Hindlimb muscle (tissue), 1 donor: ENCODE measurements around the gene DEPDC7. TPM values are rescaled to one million over a fixed set of nuclear protein-coding genes. Genes with fewer than 3 reads are reported as not detected.
"Not testable (repeated sequence)": the region's sequence is repeated elsewhere in the genome, so short reads cannot be mapped to it uniquely, and the experiment has no call there.

Experiments used
- DNase-seq: peaks from one replicate; pipeline ENCODE4 v3.0.0-alpha.2; 2013
- polyA plus RNA-seq: library from polyadenylated mRNA; unstranded; fragments of 120-200 nt; gene quantifications from one replicate; pipeline ENCODE4 v1.2.1, GENCODE V29; 2013; ENCODE audit not compliant: insufficient read length

The DEPDC7 gene
- polyA plus RNA-seq, 1 donor = 17.2 TPM

DNA sequence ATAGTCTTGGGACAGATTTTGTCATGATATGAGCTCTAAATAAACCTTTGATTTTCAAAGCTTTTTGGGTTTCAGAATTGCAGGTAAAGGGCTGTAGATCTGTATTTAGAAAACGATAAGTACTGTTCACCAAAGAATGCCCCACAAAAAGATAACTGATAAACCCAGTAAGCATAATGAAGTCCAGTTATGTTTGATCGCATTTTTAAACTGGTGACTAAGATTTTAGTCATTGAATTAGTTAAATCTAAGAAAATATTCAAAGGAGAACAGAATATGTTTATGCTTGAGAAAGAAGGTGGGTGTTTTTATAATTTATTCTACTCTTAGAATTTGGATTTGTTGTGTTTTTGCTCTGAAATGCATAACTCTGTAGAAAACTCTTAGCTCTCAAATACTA lies 11.6 kb downstream of the DEPDC7 start:
- no peak for DNase-seq

DNA sequence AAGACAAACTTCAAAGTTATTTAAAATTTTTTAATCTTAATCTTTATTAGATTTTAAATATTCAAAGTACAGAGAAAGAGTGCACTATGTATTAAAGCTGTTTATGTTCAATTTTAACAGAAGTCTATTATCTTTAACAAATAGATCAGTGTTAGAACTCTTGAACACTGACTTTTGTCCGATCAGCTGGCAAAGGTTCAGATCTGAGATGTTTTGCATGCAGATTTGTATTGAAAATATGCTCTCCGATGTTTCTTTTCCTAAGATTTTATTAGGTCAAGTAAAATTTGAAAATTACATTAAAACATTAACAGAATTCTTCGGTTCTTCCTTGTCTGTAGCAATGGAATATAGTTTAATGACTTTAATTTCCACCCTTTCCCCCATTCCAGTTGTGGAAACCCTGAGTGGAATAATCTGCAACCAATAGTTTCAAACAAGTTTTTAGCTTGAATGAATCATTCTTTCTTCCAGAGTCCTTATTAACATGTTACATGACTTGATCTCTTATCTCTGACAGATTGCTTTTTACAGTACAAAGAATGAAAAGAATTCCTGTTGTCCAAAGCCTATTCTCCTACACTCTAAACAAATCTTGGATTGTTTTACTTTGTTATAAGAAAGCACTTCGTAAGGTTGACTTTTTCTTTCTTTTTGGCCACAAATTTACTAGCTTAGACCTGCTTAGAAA lies 12.3 kb downstream of the DEPDC7 start:
- DNase-seq = no peak

GRCh38 chr11:33028537-33028914 lies 12.8 kb downstream of the DEPDC7 start:
- no peak for DNase-seq

DNA sequence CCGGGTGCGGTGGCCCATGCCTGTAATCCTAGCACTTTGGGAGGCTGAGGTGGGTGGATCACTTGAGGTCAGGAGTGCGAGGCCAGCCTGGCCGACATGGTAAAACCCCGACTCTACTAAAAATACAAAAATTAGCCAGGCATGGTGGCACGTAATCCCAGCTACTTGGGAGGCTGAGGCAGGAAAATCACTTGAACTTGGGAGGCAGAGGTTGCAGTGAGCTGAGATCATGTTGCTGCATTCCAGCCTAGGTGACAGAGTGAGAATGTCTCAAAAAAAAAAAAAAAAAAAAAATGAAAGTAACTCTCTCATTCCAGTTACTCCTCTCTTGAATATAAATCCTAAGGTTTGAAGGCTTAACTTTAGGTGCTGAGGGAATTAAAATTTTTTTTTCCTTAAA lies 13.5 kb downstream of the DEPDC7 start:
- not testable (repeated sequence) for DNase-seq

GRCh38 chr11:33033493-33033892 lies 17.8 kb downstream of the DEPDC7 start:
- DNase-seq = no peak

- no peak for DNase-seq
Measured at GRCh38 chr11:33035011-33035410, 19.3 kb downstream of the DEPDC7 start.

DNA sequence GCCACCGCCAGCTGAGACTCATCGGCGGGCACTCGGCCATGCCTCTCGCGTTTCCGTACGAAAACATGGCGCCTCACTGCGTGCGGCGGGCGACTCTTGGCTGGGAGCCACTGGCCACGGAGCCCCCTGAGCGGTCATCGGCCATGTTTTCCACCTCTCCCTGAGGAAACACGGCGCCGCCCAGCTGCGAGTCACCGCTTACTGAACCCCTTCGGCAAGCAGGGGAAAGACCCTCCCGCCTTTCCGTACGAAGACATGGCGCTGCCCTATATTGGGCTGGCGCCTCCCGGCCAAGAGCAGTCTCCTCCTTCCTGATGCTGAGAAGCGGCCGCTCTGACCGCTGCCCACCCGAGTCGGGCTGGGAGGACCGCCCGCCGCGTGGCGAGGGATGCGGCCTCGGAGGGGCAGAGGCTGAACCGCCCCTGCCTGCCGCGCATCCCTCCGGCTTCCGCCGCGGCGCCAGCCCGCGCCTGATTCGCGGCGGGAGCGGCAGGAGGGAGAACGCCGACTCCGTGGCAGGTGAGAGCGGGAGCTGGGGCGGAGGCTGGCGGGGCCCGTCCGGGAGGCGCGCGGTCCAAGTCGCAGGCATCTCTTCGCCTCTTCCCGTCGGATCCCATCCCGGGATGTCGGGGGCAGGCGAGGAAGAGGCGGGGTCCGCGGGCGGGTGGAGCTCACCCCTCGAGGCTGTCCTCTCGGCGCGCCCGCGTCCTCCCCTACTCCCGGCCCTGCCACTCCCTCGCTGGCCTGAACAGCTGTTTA lies 23.8 kb downstream of the DEPDC7 start, which contains the start of gene TCP11L1:
Gene TCP11L1, plus strand, starts transcription at position 299 of the 759 bp plus-strand sequence. CDS start 4,202 bp downstream, outside the sequence.
- peak; percentile 96 for DNase-seq

DNA sequence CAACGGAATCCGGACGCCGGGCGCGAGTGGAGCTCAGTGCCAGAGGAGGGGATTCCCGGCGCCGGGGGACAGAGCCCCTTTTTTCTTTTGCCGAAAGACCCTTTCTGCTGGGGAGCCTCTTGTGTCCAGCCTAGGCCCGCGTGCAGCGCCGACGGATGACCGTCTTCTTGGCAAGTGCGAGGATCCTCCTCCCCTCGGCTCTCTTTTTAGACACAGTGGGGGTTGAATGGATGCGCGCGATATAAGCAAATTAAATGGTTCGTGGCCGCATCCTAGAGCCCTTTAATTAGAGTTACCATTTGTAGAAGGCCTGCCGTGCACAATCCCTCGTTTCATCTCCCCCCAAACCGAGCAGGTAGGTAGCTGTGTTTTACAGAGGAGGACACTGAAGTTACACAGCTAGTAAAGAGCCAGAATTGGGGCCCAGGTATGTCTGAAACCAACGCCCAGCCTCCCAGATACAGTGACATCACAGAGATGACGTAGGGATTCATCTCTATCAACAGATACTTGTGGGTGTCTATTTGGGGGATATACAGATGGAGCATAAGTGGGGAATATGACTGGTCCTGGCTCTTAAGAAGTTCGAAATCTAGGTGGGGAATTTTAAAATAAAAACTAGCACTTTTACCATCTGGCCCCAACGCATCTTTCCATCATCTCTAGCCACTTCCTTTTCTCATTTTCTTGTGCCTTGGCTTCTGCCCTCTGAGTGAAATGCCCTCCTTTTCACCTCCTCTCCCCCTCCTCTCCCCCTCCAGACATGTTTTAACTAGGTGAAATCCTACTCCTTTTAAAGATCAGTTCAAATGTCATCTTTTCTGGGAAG lies 24.6 kb downstream of the DEPDC7 start:
- DNase-seq = no peak

DNA sequence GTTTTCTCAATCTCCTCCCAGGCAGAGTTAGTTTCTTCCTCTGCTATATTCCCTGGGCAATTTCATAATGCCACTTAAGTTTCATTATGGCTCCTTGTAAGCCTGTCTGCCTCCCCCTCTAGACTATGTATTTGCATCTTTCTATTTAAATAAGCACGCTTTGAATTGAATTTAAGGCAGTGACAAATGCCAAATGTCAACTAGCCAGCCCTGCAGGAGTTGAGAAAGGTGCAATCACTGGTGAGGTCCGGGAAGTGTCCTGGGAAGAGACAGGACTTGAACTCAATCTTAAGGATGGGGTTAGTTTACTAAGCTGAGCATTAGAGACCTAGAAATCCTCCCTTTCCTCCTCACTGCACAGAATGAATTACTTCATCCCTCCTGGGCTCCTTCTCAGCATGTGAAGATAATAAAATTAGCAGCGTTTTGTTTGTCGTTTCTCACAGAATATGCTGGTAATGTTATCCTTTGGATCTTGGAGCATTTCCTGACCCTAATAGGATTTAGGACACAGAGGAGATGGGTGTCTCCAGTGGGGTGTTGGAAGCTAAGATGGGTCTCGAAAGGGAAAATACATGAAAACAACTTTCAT lies 25.3 kb downstream of the DEPDC7 start:
- DNase-seq = no peak

GRCh38 chr11:33043221-33043830 lies 27.6 kb downstream of the DEPDC7 start:
- DNase-seq = no peak

DNA sequence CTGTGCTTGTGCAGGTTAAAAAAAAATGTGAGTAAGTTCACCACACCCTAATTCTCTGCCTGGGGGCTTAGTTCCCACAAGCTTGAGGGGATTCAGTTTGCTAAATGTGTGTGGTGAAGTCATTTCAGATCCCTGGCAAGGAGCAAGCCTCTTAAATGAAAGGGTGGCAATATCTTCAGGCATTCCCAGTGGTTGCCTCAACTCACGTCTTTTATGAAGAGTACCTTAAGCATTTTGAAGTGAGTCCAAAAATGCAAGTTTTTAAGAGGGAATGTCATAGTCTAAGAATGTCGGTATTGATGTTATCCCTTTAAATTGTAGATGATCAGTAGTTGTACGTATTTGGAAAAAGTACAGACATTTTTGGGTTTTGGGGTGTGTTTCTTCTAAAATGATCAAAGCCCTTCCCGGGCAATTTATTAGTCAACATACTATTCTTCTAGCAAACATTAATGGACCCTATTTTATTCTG lies 28.6 kb downstream of the DEPDC7 start:
- no peak for DNase-seq

- DNase-seq = no peak
Measured at GRCh38 chr11:33045551-33046255, 30.0 kb downstream of the DEPDC7 start.

DNA sequence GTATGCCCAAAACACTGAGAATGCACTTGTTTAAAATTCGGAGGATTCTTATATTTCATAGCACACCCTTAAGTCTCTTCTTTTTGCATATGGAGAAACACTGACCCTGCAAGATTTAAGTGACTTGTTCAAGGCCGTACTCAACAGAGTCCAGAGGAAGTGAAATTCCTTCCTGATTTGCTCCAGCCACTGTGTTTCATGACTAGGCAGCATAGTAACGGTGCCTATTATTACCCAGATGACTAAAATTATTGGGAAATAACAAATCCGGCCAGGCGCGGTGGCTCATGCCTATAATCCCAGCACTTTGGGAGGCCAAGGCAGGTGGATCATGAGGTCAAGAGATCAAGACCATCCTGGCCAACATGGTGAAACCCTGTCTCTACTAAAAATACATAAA lies 33.0 kb downstream of the DEPDC7 start:
- DNase-seq = not testable (repeated sequence)

GRCh38 chr11:33049565-33050408 lies 34.1 kb downstream of the DEPDC7 start:
- not testable (repeated sequence) for DNase-seq

GRCh38 chr11:33052231-33052630 lies 36.6 kb downstream of the DEPDC7 start:
- no peak for DNase-seq

DNA sequence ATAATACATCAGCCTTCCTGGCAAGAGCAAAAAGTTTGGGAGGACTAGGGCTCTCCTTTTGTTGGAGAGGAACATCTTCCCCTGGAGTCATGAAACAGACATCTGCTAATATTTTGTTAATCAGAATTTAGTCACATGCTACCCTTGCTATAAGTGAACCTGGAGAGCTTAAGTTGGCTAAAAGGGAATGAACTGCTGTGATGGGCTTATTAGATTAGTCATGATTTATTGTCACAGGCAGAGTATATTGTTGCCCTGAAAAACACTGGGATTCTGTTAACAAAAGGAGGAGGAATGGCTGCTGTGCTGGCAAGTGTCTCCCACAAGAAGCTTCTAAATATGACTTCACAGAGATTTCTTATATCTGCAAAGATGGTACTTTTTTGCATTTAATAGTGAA lies 39.7 kb downstream of the DEPDC7 start:
- DNase-seq = no peak

DNA sequence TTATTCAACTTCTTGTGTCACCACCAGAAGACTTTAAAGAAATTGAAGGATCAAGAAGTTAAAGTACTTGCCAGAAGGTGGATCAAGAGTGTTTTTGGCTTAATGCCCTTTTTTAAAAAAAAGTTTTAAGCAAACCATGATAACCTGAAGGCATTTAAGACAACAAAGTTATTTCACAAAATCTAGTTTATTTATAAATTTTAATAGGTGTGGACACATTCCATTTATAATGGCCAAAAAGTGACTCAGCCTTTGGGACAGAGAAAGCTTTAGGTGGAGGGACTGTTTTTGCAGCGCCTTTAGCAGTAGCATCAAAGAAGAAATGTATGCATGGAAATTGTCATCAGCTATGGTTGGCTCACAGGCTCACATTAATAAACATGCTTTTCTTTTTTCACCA lies 41.6 kb downstream of the DEPDC7 start:
- no peak for DNase-seq

DNA sequence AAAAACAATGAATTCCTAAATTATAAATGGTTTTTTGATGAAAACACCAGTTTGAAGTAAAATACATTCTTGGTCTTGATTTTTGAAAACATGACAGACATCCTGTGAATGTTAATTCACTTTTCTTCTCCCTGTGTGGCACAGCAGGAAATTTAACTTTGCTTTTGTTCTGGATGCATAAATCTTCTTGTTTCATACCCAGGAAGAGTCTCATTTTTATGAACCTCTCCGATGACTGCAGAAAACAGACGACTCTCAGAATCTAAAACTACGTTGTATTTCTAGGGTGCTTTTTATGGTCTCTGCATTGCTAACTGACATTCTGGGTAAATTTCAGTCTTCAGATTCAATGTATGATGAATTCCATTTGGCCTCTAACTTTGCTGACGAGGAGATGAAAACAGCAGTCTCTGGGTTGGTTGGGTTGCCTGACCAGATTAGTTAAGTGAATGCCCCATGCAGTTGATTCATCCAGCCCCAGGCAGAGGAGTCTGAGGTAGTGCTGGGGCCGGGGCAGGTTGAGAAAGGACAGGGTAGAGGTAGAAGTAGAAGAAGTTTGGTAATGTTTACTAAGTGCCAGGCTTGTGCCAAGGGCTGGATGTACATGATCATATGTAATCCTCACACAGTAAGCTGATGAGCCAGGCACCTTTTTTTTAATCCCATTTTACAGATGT lies 43.8 kb downstream of the DEPDC7 start:
- no peak for DNase-seq

DNA sequence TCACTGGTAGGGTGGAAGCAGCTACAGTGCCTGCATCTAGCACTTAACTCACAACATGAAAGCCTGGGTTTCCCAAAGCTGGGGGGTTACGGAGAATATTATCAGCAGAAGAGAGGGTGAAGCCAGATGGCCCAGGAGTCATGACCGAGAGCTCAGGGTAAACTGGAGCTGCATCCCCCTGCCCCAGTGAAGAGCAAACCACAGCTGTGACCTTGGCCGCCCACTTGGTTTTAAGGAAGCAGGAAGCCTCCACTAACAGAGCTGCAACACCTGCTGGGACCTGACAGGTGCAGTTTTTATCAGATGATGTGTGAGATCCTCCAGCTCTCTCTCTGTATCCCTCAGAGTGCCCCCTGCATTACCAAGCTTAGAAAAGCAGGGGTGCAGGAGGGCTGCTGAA lies 44.6 kb downstream of the DEPDC7 start:
- no peak for DNase-seq

GRCh38 chr11:33062137-33062536 lies 46.5 kb downstream of the DEPDC7 start:
- no peak for DNase-seq
